SIG-M5 (cell line): Measurements from ENCODE around the gene SDK1.

Source experiments
- DNase-seq: peaks from one replicate; lab custom pipeline; 2025; lab: John Stamatoyannopoulos, UW

The SDK1 gene

DNA sequence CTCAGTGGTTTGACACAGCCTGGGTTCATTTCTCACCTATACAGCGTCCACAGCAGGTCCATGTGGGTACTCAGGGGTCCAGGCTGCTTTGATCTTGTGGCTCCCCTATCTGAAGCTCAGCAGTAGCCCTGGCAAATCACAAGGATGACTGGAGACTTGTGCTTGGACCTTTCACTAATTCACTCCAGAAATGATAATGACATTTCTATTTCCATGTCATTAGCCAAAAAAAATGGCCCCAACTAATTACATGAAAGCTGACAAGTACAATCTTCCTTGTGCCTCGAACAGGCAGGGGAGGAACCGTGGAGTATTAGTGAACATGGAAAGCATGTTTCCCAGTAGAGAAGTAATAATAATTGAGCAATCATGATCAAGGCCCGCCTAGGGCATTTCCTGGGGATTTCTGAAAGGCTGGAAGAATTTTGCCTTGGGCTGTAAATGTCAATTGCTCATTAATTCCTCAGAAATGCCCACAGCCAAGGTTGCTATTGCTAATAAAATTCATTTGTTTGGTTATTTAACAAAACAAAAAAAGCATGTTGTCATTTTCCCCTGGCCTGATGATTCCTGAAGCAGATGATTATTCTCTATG is 586.1 kb downstream of the SDK1 start:
- no peak for DNase-seq

DNA sequence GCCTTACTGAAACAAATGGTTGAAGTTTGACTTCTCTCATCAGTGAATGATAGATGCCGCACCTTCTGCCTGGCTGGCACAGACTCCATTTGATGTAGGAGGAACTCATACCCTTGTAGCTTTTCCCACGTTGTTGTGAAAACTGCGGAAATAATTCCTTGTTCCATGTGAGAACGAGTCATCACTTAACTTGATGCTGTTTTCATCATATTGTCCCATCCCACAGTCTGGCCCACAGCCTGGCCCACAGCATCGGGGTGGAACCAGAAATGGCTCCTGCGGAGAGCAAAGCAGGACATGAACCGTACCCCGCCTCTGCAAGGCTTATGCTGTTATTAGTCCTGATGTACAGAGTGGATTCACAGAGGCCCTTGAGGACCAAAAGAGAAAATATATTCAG is 587.0 kb downstream of the SDK1 start:
- no peak for DNase-seq

DNA sequence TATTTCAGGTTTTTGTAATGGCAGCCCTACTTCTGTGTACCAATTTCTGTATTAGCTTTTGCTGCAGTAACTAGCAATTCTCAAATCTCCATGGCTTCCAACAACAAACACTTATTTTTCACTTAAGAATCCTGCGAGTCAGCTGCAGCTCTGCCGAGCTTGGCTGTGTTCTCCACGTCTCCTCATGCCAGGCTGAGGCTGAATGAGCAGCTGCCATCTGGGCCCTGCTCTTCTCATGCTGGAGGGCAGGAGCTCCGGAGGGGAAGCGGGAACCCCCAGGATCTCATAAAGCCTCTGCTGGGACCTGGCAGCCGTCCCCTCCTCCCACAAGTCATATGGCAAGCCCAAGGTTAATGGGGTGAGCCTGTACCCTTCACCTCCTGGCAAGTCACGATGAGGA is 591.1 kb downstream of the SDK1 start:
- no peak for DNase-seq

GRCh38 chr7:3892686-3893085 is 591.6 kb downstream of the SDK1 start:
- no peak for DNase-seq

DNA sequence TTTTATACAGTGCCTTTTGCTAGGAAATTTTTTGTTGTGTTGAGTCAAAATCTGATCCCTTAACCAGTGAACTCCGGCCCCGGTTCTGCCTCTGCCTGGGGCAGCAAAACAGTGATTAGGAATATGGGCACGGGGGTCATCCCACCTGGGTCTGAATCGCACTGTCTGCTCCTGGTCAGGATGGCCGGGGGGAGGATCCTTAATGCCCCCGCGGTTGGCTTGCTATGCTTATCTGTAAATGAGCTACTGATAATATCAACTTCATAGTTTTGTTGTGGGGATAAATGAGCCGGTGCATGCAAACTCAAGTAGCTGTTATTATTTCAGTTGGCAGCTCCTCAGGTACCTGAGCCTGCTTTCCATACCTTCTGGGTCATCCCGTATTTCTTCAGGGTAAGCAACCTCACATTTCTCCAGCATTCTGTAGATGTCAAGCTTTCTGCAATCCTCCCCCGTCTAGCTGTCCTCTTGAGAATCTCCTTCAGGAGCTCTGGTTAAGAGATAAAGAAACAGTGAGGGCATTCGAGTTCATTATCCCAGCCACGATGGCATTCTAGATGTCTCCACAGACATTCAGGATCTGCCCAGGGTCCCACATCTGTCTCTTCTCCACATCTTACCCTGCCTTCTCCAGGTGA is 592.2 kb downstream of the SDK1 start:
- DNase-seq, result no peak

DNA sequence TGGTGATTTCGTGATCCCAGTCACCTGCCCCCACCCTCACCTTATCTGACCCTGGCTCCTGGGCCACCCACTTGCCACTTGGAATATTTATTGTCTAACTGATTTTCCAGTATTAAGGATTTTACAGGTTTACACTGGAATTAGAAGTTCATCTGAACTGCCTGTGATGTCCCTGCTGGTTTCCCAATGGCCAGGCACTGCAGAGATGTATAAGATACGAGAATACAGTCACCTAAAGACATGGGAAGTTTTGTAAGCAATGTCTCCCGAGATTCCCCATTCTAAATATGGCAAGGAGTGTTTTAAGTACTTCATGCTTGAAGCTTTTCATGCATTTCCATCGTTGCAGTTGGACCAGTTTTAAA is 592.7 kb downstream of the SDK1 start:
- DNase-seq, result no peak

DNA sequence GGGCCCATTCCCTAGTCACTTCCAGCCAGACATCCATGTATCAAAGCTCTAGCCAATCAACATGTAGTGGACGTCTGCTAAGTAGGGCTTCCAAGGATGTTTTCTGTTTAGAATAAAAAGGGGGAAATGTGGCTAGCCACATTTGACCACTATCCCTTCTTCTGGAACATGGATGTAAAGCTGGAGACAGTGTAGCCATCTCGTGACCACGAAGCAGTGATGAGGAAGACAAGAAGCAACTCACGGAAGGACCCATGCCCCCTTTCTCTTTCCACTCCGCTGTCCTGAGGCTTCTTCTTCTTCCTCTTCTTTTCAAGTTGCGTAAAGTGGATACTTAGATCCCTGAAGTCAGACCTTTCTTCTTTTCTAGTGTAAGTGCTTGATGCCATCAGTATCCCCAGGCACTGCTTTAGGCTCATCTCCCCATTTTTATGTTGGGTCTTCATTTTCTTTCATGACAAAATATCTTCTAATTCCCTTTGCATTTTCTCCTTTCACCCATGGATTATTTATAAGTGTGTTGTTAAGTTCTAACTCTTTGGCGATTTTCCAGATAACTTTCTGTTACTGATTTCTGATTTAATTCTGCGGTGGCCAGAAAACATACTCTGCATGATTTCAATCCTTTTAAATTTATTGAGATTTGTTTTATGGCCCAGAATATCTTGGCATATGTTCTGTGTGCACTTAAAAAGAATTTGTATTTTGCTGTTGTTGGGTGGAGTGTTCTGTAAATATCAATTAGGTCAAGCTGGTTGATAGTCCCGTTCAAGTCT is 594.5 kb downstream of the SDK1 start:
- DNase-seq, result no peak

- DNase-seq, result no peak
Observed at GRCh38 chr7:3896169-3896765, 595.2 kb downstream of the SDK1 start.

GRCh38 chr7:3897430-3898372 is 596.6 kb downstream of the SDK1 start:
- no peak for DNase-seq

DNA sequence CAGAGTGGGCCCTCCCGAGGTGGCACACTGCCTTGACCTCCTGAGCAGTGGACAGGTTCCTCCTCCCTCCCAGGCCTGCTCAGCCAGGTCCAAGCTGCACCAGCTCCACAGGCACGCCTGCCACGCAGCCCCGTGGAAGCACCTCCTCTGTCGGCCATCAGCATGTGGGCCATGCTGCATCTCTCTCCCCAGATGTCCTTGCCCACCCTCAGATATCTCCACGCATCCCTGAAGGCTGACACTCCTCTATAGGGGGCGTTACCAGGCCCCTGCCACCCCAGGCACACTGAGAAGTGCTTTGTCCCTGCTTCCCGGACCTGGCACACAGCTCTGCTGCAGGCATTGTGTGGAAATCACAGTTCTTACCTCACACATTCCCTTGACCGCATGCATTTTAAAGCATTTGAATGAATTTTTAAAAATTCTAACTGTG is 598.5 kb downstream of the SDK1 start:
- no peak for DNase-seq

GRCh38 chr7:3908153-3908552 is 607.1 kb downstream of the SDK1 start:
- DNase-seq, result no peak

DNA sequence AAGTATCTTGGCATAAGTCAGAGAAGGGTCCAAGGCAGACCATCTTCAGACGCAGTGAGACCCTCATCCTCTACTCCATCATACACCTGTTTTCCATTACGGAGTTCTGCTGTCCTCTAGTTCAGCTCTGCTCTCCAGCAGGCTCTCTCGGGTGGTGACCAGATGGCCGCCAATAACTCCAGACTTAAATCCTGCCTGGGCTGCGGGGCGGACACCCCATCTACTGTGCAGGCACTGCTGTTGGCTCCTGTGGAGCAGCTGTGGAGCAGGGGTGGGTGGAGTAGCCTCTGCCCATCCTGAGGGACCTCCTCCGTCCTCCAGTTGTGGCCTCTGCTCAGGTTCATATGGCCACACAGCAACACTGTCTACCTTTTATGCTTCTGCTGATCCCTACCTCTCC is 608.1 kb downstream of the SDK1 start:
- no peak for DNase-seq

DNA sequence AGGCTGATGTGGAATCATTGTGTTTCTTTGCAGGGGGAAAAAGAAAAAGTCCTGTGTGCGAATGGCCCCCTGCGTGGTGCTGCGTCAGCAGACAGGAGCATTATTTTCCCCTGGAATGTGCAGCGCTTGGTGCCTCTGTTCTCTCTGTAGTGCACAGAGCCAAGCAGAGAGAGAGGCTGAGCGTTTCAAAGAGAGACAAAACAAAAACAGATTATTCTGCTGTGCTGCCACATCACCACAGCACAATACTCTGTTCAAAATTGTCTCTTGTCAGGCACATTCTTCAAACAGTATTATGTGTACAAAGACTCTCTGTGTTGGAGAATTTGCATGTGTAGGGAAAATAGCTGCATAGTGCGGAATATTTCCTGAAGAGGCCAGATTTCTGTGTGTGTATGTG is 609.0 kb downstream of the SDK1 start:
- DNase-seq, result no peak

GRCh38 chr7:3911685-3912084 is 610.6 kb downstream of the SDK1 start:
- no peak for DNase-seq

DNA sequence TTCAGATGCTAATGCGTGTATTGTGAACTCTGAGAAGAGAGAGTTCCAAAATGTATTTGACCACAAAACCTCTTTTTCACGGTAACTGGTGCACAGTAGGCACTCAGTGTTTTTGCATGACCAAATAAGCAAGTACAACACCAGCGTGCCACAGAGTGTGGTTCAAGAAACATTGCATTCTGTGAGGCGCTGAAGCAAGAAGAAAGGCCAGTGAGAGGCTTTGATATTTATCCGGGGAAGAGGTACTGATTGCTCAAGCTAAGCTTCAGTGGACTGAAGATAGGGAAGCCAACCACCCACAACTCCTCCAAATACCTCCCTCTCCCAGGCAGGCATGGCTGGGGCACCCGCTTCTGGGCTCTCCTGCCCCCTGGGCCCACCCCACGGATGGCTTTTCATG is 611.2 kb downstream of the SDK1 start:
- no peak for DNase-seq

DNA sequence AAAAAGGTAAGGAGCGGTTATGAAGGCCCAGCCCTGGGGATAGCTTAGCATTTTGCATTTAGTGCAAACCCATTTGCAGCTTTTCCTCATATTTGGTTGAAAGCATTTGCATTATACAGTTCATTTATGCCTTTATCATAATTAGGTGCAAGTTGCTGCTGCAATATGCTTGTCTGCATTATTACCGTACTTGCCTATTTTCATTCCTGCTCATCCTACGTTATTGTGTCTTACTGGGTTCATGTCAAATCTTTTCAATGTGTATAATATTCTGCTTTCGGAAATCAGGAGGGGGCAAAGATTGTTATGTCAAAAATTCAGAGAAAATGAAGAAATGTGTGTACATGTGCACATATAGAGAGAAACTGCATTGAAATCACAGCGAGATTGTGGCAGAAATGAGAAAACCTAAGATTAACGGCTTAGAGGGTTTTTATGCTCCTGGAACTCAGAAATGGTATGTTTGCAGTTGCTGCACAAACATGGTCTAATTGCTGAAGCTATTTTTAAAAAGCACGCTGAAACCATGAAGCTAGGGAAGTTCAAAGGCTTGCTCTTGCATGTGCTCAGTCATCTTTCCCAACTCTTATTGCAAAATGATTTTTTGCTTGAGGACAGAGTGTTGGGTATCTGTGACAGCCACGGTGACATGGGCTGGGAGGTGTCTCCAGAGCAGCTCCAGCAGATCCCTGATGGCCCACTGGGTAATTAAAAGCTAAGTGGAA is 613.2 kb downstream of the SDK1 start:
- no peak for DNase-seq

- DNase-seq, result no peak
Observed at GRCh38 chr7:3915337-3915878, 614.4 kb downstream of the SDK1 start.

DNA sequence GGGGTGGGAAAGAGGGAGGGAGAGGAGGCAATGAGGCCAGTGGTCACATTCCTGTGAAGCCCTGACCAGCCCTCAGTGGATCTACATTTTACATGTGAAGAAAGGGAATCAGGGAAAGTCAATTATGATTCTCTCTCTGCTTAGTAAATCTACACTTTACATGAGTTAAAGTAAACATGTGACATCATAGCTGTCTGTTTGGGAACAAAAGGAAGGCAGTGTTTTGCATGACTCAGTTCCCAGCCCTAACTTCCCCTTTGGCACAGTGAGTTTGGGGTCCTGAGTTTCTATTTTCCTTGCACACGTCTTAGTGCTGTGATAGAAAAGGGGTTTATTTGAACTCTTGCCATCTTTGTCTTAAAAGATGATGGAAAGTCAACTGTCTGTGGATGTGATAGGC is 615.1 kb downstream of the SDK1 start:
- no peak for DNase-seq

DNA sequence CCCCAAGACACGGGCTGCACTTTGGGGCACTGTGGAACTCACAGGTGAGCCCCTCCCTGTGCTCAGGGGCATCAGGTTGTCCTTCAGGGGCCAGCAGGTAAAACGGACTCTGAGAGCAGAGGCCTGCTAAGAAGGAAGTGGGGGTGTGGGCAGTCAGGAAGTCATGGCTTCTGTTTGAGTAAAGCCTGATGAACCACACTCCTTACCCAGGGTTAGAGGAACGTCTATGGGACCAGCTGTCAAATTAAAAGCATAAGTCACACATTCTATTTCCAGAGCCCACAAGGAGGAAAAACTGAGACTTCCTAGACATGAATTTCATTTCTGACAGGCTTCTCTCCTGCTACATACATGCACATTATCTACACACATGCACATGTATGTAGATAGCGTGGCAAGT is 616.4 kb downstream of the SDK1 start:
- DNase-seq, result no peak

GRCh38 chr7:3918576-3918975 is 617.5 kb downstream of the SDK1 start:
- DNase-seq, result no peak

DNA sequence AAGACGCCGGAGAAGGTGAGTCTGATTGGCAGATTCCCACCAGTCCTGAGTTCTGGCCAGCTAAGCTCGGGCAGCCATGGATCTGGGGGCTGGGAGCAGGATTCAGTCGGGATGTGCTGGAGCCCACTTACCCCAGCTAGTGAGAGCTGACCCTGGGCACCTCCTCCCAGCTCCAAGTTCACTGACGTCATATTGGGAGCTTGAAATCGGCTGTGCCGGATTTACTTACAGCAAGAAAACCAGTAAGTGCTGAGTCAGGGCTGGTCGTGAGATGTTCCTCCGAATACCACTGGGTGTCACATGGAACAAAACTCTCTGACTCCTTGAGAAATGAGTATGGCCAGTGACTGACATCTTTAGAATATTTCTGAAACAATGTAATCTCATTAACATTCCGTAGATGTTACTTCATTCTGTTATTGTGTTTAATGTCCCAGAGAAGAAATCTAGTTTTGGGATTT is 621.2 kb downstream of the SDK1 start:
- no peak for DNase-seq
